Umbilical cord (tissue), 2 donors: ENCODE data around the gene CDH13. TPM values are rescaled to one million over a fixed set of nuclear protein-coding genes. Genes with fewer than 3 reads are reported as not detected.

ENCODE experiments used
- DNase-seq: peaks from one replicate; pipeline ENCODE4 v3.0.0-alpha.2; 2015; ENCODE audit warnings: low spot score
- total RNA-seq: library from RNA; depleted of rRNA; stranded (reverse); fragments of >200 nt; gene quantifications from one replicate; pipeline ENCODE4 v1.2.3, GENCODE V29; 2014; ENCODE audit warnings: low replicate concordance; ENCODE audit not compliant: insufficient read depth

Gene CDH13
- total RNA-seq, 1 donor from 2014 or later = 6.7 TPM

DNA sequence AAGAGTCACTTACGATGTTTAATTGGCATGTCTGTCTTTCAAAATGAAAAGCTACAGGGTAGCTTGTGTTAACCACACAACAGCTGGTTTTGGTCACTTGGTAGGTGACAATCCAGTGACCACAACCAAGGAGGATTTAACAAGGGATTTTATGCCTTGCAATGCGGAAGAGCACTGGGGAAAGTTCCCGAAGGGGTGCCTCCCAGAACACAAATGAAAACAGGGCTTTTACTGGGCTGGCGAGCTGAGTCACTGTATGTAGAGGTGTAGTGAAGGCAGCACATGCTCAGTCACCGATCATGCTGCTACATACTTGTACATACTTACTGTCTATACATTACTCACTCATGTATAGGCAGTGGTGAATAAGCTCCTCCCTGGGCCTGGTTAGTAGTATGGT, 483.5 kb downstream of the CDH13 start:
- no peak for DNase-seq

DNA sequence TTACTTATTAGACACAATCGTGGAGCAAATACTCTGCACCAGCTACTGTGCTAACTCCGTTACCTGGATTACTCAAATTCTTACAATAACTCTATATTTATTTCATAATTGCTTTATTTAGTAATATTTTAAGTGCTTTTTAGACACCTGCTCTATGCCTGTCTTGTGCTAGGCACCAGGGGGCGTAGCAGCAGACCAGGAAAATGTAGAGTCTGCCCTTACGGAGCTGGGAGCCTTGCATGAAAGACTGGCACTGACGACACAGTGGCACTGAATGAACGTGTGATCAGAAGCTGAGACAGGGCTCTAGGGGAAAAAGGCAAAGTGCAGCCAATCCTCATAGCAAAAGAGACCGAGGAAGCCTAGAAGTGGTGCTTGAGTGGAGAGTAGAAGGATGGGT, 486.5 kb downstream of the CDH13 start:
- DNase-seq = no peak

- peak; percentile 1 for DNase-seq
Measured at GRCh38 chr16:83113811-83114210, 487.0 kb downstream of the CDH13 start.

DNA sequence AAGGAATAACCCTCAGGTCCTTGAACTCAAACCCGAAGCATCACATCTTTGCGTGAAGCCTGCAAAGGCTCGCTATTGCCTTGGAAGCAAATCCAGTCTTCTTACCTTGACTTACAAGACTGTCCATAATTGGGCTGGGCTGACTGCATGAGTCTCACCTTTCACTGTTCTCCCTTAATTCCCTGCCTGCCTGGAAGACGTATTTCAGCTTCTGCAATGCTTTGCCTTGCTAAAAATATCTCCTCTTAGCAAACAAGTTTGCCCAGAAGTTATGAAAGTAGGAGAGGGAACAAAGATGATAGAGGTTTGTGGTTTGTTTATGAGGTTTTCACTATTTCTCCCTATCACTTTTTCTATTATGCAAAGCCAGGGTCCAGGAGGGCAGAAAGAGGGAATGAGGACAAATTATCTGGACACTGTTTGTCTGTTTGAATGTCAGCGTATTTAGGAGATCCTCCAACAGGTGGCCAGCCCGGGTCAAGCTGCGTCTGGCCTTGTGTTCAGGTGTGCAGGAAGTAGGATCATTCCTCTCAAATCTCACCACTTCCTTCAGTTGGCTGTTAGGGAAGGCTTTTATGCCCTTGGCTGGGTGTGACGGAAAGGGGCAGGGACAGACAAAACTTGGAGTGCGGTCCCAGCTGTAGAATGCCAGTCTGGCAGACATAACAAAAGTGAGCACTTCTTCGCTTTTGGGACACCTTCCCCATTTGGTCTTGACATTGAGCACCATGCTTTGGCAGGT, 488.9 kb downstream of the CDH13 start:
- no peak for DNase-seq

GRCh38 chr16:83116274-83116892, 489.6 kb downstream of the CDH13 start:
- no peak for DNase-seq

DNA sequence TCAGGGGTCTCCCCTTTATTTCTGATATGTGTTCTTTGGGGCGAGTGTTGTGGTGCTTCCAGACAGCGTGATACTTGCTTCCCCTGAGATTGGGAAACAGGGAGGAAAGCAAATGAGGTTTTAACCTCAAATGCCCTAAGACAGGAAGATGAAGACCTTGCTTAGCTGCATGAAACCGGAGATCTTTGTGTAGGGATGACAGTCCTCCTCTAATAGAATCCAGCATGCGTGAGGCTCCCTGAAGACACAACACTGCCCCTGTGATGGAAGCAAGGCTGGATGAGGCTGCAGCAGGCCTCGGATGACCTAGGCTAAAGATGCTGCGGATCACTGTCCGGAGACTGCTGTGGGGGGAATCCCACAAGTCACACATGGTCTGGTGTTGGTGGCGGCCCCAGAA, 491.0 kb downstream of the CDH13 start:
- no peak for DNase-seq

DNA sequence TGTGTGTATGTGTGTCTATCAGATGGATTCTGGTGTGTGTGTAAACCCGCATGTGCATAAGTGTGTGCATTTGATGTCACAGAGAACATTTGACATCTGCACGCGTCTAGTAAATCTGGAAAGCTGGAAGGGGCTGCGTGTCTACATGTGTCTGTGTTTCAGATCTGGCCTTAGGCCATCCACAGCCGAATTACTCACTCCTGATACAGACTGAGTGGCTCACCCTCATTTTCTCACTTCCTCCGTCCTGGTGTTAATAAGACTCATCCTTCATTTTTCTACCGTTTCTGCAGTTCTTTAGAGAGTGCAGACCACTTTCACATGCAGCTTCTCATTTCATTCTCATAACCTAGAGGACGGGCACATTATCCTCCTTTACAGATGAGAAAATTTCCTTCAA, 491.6 kb downstream of the CDH13 start:
- no peak for DNase-seq

DNA sequence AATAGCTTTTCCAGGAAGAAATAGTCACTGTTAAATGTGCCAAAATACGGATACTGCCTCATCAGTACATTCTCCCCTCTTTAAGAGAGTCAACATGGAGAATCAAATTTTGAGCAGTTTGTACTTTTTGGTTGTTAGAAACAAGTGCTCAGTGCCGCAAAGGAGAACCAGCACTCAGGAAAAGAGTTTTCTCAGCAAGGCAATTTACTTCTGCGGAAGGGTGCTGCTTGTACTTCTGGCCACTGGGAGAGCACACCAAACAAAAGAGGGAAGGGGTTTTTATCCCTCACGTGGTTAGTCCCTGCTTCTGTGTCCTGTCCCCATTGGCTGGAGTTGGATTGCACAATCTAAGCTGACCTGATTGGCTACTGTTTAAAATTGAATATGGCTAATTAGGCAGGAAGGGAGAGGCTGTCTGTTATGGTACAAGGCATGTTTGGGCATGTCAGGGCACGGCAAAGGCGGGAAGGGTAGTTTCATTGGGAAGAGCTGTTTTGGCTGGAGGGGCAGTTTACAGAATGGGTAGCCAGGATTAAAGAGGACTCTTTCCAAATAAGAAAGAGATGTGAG, 499.3 kb downstream of the CDH13 start:
- DNase-seq = no peak

GRCh38 chr16:83128041-83128440, 501.3 kb downstream of the CDH13 start:
- DNase-seq = no peak

GRCh38 chr16:83130039-83130438, 503.3 kb downstream of the CDH13 start:
- no peak for DNase-seq

DNA sequence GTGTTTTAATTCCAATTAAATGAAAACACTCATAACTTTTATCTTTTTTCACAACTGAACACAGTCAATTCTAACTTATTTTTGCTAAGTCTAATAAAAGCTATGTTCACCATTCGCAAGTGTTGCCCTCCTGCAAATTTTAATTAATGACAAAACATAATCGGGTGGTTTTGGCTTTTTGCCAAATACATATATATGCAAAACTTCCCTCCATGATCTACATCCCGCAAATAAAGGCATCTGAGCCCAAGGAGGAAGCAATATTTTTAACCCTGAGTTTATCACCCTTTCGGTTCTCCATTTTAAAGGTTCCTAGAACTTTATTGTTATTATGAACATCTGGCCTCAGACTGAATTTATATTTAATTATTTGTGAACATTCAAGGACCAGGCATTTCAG, 507.9 kb downstream of the CDH13 start:
- DNase-seq = no peak

- no peak for DNase-seq
Measured at GRCh38 chr16:83136419-83136818, 509.6 kb downstream of the CDH13 start.

DNA sequence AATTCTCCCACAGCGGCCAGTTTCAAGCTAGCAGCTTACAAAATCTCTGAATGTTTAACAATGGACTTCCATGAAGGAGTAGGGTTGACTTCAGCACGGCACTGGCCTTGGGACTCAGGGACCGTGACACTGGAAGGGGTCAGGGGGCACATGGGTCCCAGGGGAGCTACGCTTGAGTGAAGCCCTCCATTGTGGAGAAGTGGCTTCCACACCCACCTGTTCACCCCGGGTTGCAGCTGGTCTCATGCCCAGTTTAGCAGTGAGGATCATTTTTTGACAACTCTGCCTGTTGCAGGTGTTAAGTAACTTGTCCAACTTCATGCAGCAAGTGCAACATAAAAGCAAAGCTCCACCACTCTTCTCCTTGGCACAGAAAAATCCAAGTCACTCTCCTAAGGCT, 510.2 kb downstream of the CDH13 start:
- DNase-seq = no peak

DNA sequence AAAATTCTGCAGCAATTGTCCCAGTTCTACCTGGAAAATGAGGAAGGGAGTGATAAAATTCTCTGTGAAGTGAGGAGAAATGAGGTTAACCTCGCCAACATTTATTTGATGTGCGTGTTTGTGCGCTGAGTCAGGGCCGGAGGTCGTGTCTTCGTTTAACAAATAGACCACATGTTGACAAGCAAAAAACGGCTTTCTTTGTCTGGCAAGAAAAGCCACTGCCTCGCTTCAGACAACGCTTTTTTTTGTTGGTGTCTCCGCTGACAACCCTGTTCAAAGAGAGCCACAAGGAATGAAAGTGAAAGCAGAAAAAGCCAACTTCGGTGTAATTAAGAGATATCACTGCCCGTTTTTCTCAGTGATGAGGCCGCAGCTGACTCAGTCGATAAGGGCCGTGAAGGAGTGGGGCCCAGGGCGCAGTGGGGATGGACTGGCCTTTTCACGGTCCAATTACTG, 510.6 kb downstream of the CDH13 start:
- DNase-seq = no peak

DNA sequence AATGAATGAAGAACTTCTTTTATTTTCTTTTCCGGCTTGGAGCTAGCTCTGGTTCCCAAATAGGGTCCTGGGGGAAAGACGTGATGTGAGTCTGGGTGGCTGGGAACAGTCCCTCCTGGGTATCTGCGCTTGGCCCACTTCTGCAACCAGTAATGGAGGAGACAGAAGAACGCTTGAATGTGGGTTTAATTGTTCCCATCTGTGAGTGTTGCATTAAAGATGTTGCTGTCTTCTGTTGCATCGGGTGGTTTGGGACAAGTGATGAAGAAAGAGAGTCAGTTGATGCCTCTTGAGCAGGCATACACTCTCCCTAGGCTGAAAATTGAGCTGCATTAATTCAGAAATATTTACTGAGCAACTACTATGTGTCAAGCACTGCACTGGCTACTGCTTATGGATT, 511.1 kb downstream of the CDH13 start:
- DNase-seq = no peak

DNA sequence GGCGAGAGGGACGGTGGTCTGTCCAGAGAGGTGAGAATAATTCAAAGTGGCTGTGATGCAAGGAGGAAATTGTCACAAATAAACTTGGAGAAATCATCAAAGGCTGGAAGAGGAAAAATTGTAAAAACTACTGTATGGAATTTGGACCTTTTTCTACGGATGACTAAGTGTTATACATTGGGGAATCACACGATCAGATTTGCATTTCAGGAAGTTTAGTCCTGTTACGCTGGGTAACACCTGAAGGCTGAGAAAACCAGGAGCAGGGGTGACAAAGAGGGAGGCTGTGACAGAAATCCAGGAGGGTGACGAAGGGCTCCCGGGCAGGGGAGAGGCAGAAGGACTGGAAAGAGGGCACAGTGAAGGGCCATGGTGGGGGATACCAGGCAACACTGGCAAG, 511.7 kb downstream of the CDH13 start:
- DNase-seq = no peak

- DNase-seq = no peak
Measured at GRCh38 chr16:83138976-83139690, 512.4 kb downstream of the CDH13 start.

DNA sequence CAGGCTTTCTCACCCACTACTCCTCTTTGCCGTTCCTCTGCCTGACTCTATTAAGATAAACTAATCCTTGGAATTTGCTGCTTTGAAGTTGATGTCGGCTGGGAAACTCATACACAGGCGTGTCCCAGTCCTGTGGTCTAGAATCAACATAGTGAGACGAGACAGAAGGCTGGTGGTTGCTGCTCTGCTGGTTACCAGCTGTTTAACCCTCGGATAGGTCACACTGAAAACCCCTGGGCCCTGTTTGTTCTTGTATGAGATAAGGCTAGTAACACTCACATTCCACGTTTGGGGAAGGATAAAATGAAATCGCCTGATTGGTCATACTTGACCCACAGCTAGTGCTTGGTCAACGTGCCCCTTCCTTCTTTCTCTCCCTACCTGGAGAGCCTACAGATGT, 517.0 kb downstream of the CDH13 start:
- peak; percentile 47 for DNase-seq

DNA sequence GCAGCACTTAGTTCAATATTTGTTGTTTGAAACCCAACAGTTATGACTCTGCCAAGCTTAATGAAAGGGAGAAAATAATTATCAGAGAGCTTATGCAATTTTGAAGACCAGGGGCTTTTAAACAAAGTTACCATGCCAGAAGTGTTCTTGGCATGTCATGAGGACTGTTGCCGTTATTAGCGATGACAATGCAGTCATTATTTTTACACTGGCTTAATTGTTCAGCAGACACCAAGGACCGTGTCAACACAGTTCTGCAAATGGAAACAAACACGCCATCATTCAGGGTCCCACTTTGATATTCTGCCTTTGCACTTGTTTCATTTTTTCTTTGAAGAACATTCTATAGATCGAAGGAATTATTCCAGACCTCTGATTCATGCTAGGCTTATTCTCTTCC, 518.5 kb downstream of the CDH13 start:
- DNase-seq = no peak

GRCh38 chr16:83147244-83147643, 520.5 kb downstream of the CDH13 start:
- DNase-seq = no peak

- DNase-seq = no peak
Measured at GRCh38 chr16:83158320-83158957, 531.7 kb downstream of the CDH13 start.

- DNase-seq = peak; percentile 54
Measured at GRCh38 chr16:83159049-83159448, 532.3 kb downstream of the CDH13 start.
